NK-92 (cell line): ENCODE measurements around the gene HAND2.

Experiments used
- DNase-seq: peaks from one replicate; lab custom pipeline; 2025; ENCODE audit not compliant: unreplicated experiment; lab: John Stamatoyannopoulos, UW

HAND2 gene

DNA sequence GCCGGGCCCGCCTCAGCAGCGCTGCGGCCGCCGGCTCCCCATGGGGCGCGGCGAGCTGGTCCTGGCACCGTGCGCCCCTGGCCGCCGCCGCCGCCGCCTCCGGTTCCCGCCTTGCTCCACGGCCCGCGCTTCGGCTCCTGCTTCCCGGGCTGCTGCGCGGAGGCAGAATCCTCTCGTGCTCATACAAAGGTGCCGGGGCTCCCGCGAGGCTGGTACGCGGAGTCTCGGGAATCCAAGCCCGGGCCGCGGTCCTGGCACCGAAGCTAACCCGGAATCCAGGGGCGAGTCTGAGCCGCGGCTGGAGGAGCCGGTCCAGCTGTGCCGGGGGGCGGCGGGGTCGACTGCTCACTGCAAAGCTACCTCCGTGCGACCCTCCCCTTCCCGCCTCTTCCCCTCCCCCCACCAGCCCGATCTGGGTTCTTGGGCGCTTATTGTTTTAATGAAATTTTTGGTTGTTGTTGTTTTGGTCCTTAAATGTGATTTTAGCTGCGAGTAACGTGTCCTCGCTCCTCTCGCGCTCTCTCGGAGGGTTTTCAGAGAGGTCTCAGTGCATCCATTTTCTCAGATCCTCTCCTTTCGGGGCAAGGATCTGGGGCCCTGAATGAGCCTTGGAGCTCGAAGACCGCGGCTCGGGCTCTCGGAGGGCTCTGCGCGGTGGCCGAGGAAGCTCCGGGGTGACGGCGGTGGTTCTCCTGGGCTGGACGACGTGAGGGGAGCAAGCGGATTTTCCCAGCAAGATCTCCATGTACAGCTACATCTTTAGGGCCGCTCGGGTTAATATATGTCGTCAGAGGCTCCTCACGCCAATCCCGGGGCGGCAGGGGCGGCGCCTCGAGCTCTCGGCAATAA lies at the start of gene HAND2:
HAND2 (minus strand) TSS at position 753 of the 849 bp plus-strand sequence. CDS start 940 bp downstream, outside the sequence.
- no peak for DNase-seq

DNA sequence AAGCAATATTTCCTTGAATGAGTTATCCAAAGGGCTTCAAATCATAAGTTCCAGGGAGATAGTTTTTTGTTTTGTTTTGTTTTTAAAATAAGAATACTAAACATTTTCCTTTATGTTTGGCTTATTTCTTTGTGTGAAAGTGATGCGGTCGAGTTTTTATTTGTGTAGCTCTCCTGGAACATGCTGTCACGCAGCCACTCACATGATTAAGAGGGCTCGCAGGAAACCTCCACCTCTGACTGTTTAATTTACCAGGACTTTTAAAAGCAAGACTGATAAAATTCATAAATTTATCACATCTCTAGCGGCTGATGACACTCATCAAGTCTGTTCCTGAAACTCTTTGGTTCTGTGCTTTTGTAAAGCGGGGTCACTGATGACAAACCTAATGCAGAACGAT lies 48.9 kb upstream of the HAND2 start:
- no peak for DNase-seq

DNA sequence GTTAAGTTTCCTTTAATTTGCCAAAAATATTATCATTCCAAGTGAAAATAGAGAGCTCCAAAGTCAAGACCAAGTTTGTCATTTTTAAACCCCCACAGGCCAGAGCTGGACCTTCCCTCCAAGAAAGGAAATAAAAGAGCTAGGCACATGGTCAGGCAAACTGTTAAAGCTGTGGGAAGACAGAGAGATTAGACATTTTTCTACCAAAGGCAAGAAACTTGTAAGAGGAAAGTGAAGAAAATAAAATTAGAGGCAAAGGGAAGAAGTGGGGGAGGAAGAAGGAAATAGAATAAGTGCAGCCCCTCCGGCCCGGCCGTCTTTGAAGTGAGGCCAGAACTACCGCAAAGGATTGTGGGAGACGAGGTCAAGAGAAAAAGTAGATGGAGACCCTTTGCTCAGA lies 47.9 kb upstream of the HAND2 start:
- DNase-seq = no peak

DNA sequence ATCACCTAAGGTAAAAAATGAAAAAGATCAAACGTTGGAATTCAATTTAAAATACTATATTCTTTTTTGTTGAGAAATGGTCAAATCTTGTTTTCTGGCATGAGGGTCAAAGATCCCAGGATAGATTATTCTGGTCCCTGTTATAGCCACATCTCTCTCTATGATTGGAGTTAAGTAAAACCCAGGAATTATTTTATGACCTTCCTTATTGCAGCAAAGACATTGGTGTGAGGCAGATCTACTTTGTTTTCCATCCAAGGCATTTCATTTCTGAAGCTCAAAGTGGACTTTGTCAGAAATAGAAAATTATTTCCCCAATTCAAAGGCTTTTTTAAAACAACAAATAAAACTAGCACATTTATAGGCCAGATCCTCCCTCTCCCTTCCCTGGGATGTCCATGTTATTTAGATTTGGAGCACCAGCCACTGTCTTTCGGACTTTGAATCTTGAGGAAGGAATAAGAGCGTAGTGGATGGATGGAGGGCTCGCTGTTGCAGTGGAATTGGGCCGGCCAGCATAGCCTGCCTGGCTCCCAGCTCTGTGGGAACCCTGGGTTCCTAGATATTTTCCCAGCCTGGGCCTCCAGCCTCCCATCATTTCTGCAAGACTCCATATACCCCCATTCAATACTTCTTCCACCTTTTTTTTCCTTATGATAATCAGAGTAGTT lies 45.6 kb upstream of the HAND2 start:
- DNase-seq = no peak

DNA sequence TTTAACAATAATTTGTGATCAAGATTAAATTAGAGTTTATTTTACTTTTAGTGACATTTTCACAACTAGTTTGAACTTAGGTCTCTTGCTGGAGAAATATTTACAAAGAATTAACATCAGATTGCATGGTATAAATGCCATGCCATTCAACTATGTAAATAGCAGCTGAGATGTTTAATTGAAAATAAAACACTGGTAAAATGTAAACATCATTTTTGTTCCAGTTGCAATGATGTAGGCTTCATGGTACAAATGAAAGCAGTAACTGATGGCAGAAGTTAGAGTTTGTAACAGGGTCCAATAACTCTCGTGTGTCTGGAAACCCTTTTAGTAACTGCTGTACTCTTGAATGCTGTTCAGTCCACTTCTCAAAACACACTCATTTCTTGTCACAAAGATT lies 43.7 kb upstream of the HAND2 start:
- no peak for DNase-seq

DNA sequence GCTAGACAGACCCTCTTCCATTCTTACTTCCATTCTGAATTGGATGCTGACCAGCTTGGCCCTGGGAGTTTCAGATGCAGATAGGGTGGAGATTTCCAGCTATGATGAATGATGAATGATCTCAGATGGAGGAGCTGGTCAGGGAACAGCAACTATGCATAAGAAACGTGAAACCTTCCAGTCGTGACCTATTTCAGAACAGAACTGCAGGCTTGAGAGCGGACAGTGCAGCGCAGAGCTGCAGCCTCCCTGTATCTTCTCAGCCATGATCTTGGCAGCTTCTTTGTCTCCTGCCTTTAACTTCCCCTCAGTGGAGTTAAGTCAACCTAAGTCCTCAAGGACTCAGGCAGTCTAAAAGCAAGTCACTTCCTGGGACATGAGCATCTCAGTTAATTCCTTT lies 43.3 kb upstream of the HAND2 start:
- DNase-seq = no peak

DNA sequence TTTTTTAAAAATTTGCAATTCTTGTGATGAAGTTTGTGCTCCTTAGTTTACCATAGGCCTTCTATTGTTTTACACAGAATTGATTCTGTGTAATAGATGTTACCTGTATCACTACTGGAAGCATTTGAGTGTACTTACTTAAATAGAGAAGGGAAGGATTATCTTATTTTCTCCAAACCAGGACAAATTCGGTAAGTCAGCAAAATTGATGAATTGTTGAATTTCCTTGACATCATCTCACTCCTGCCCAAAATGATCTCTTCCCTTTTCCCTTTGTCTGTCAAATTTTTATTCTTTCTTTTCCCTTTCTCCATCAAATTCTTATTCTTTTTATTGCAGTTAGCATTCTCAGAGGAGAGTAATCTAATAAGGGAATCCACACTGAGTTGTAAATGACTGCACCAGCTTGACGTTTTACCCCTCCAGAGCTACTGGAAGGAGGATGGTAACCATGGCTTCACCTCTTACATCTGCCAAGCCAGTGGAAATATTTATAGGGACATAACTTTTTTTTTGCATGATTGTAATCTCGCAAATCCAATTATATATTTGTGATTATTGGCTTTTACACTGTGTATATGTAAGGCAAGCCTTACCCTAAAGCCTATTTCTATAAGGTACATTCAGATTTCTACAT lies 42.6 kb upstream of the HAND2 start:
- no peak for DNase-seq

DNA sequence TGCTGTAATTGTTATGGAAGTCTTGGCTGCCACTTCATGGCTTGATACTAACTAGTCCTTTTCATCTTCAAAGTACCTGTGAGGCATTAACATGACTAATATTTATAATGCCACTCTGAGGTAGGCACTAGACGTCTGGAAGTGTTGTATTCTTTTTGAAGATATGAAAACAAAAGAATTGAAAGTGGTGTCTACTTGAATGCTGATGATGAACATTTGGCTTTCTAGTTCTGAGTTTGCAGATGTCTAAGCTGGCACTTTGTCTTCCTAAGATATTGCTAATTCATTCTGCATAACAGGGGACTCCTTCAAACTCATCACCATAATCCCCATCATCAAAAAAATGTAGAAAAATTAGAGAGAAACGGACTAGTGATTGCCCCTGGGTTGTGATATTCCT lies 41.6 kb upstream of the HAND2 start:
- DNase-seq = no peak

DNA sequence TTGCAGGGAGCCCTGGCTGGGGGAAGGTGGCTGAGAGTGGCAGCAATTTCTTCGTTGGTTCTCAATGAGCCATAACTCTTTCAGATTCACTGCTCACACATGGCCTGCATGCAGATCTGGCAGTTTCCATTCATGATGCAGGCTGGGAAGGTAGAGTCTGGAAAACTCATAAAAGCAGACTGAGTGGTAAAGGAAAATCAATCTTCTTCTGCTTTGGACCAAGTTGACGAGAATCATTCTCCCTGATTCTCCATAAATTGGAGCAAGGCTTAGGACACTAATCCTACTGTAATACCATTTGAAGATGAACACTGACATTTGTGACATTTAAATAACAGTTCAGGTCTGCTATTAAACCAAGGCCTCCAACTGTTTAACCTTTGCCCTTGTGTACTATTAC lies 35.3 kb upstream of the HAND2 start:
- DNase-seq = no peak

DNA sequence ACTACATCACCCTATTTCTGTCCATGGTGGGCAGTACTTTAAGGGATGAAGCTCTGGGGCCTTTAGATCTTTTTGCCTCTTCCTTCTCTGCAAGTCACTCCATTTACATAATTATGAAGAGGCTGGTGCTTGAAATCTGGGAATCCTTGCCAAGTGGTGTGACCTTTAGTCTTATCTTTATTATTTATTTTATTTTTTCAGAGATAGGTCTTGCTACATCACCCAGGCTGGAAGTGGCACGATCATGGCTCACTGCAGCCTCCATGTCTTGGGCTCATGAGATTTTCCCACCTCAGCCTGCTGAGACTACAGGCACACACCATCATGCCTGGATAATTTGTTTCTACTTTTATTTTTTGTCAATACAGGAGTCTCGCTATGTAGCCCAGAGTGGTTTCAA lies 34.4 kb upstream of the HAND2 start:
- no peak for DNase-seq

DNA sequence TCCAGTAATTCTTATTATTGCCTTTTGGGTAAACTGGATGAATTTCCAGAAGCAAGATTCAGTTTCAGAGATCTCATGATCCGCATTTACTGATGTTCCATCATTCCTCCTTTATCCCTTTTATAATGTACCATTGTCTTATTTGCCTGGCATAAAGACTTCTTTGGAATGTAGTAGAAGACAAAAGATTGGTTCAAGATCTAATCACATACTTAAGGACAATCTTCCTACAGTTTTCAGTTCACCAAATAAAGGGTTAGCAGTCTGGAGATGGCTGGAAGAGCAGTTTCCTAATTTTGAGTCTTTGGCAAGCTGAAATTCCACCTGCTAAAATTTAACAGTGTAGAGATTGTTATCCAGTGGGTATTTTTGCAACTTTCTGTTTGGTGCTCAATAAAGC lies 30.9 kb upstream of the HAND2 start:
- no peak for DNase-seq

DNA sequence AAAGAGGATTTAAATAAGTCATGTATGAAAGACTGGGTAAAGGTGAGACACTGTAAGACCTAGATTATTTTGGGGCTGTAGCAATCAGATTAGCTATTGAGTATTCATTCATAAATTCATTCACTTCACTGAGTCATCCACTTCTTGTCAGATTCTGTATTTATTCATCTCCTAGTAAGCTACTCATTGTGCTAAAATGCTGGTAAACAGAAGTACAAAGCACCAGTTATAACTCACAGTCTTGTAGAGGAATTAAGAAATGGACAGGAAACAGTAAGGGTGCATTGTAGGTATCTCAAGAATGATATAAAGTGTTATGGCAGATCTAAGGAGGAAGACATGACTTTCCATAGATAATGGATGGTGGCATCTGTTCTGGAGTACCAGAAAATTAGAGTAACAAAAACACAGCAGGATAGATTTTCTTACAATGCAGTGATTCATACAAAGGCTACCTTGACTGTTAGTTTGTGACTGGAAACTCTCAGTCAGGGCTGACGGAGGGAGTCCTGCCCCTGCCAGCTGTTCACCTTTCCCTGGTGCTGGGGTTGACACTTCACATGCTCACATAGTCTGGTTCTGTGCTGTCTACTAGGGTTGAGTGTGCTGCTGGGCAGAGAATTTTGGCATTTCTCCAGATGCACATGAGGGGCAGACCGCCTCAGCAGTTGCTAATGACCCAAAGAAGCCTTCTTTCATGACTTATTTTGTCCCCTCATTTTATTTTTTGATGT lies 26.5 kb upstream of the HAND2 start:
- no peak for DNase-seq

DNA sequence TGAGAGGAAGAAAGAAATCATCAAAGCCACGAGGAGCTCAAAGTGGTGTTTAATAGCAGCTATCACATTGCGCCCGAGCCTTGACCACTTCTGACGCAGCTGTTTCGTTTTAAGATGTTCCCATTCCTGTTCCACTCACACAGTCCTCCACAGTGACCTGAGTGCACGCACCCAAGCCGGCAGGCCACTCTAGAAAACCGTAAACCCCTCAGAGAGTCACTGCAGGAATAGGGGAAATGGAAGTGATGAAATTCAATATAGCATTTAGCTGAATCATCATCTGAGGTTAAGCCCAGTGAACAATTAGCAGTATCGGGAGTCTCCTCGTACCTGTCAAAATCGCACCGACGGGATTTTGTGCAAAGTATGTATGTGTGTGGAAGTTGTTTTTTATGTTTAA lies 17.9 kb upstream of the HAND2 start:
- no peak for DNase-seq

DNA sequence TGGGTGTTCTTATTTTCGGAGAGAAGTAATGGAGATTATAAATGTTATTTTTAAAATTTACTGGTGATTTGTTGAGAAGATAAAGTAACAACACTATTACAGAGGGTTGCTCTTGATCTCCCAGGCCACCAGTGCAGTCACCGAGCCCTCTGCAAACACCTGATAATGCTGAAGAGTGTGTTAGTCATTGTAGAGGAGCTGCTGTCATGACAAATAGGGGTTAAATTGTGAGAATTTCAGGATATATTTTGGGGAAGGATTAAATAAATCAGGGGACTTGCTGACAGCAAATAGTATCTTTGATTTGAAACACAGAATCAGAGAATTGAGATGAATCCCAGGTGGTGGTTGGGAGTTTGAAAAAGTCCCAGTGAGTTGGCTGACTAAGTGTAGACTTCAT lies 16.7 kb upstream of the HAND2 start:
- no peak for DNase-seq

DNA sequence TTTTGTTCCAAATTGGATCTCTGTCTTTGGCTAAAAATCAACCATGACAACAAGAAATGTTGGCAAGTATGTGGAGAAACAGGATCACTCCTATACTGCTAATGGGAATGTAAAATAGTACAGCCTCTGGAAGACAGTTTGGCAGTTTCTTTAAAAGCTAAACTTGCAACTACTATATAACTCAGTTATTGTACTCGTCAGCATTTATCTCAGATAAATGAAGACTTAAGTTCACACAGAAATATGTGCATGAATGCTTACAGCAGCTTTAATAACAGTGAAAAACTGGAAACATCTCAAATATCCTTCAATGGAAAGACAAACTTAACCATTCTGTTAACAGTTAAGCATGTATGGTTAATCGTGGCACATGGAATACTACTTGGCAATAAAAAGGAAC lies 15.4 kb upstream of the HAND2 start:
- no peak for DNase-seq

DNA sequence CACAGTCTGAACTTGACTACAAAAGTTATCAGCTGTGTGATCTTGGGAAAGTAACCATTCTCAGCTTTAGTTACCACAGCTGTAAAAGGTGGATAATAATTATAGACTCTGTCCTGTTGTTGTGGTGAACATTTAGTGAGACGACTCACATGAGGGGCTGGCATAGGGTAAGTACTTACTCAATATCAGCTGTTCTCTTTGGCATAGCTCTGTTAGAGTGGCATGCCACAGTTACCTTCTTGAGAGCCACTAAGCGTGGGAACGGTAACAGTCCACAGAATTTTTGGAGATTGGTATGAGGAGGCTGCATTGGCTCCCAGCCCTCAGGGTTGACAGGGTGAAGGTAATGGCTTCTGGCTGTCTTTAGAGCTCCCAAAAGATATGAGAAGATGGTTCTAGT lies 13.2 kb upstream of the HAND2 start:
- no peak for DNase-seq

DNA sequence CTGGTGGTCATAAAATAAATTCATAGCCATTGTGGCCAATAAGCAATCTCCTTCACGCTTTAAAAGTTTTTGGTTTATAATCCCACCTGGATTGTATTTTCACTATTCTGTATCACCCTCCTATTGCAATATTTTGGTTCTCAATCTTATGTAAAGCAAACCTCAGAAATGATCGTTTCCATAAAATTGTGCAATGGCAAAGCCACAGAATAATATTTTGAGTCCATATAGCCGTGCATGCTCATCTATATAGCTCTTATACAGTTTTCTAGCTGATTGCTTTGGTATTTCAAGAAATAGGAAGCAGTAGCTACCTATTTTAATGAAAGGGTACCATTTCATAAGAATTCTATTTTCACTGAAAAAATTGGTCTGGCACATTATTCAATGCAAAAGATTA lies 10.0 kb upstream of the HAND2 start:
- DNase-seq = no peak

DNA sequence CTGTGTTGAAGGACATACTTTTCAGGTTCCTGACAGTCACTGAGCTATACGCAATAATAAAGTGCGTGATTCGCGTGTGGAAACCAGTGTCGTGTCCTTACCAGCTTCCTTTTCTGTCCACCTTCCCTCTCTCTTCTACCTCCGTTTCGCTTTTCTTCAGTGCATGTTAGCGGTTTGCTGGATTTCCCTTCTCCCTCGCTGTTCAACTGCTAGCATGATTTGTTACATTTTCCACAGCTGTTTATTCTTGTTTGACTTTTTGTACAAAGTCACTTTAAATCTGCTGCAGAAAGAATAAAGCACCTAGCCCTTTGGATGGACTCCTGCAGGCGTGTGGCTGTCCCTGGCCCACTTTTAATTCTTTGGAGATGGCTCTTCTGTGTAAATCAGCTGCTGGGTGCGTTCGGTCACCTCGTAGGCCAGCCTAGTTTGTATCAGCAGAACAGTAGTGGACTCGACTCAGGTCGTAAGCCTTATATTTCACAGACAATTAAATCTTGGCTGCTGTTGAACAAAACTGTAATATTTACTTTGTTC lies 8.9 kb upstream of the HAND2 start:
- no peak for DNase-seq

DNA sequence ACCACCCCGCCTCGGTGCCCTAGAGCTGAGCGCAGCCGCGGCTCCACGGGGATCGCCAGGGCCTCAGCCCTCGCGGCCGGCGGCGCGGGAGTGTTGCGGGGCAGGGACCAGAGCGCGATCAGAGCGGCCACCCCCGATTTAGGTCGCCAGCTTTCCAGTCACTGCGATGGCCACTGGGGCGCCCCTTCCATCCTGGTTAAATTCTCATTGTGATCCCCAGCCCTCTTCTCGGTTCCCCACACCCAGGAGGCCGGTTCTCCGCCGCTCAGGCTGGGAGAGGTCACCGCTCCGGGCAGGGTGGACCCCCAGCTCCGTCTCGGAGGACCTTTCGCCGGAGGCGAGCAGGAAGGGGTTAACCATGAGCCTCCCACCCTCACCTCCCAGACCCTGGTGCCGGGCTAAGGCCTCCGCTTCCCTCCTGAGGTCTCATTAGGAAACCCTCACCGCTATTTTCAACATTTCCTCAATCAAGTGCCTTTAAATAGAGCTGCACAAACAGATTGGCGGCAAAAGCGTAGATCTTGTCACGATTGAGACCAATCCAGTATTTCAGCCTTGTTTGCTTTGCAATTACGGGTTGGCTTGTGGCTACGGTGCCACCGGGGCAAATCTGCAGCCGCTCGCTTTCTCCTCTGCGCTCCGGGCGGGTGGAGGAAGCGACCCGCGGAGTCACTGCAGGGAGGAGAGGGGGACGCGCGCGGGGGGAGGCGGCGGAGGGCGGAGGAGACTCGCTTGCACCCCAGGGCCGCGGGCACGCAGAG lies 8.3 kb upstream of the HAND2 start:
- no peak for DNase-seq

DNA sequence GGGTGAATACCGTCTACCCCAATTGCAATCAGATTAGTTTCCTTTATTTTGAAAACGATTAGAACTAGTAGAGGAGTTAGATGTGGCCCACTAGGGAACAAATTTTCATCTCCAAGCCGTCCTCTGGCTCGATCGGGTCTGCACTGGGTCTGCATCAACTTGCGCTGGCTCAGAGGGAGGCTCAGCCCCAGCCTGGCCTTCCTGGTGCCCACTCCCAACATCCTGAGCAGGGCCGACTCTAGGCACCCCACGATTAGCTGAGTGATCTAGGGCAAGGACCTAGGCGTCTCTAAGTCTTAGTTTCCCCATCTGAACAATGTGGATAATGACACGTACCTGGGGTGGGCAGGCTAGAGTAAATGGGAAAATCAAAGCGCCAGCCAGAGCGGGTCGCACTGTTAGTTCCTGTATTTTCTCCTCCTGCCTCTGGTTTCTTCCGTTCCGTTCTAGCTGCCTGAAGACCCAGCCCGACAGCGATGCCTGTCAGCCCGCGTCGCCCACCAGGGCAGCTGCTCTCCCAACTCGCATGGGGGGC lies 7.7 kb upstream of the HAND2 start:
- DNase-seq = no peak
